ENCODE measurements around the gene FAM184A. TPM values are rescaled to one million over a fixed set of nuclear protein-coding genes. Genes with fewer than 3 reads are reported as not detected.

FAM184A gene
- total and polyA plus RNA-seq, 2 of the 13 experiments (the other 11 are each of a cell fraction or from before 2014, with no cell fraction given): 7.0 to 18.0 TPM

DNA sequence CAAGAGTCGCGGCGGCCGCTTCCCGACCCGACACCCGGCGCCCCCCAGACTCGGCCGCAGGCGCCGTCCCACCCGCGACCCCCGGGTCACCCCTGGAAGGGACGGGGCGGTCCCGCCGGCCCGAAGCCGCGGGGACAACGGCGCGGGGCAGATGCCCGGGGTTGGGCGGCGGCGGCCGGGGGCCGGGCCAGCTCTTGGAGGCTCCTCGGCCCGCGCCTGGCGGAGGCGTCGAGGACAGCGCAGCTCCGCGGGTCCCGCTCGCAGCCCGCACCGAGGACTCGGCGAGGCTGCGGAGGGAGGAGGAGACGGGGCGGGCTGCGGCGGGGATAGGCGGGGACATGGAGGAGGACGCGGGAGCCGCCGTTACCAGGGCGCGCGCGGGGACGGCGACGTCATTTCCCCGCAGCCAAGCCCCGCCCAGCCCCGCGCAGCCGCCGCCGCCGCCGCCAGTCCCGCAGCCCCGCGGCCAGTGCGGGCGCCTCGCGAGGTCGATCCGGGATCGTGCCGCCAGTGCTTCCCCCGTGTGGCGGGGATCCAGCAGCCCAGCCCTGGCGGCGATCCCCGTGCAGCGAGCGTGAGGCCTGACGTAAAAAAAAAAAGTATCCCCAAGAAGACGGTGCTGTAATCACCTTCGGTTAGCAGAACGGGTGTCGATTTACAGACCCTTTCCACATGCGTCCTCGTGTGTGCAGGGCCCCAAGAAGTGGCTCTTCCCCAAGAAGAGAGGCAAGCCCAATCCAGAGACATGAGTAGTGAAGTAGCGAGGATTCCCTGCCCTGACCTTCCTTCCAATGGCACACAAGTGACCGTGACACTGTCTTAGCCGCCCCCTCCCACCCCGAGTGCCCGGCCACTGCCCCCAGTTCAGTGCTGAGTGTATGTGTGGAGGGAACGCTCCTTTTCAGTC, at the start of gene FAM184A (continued):
- TF ChIP-seq, protein P1, sequence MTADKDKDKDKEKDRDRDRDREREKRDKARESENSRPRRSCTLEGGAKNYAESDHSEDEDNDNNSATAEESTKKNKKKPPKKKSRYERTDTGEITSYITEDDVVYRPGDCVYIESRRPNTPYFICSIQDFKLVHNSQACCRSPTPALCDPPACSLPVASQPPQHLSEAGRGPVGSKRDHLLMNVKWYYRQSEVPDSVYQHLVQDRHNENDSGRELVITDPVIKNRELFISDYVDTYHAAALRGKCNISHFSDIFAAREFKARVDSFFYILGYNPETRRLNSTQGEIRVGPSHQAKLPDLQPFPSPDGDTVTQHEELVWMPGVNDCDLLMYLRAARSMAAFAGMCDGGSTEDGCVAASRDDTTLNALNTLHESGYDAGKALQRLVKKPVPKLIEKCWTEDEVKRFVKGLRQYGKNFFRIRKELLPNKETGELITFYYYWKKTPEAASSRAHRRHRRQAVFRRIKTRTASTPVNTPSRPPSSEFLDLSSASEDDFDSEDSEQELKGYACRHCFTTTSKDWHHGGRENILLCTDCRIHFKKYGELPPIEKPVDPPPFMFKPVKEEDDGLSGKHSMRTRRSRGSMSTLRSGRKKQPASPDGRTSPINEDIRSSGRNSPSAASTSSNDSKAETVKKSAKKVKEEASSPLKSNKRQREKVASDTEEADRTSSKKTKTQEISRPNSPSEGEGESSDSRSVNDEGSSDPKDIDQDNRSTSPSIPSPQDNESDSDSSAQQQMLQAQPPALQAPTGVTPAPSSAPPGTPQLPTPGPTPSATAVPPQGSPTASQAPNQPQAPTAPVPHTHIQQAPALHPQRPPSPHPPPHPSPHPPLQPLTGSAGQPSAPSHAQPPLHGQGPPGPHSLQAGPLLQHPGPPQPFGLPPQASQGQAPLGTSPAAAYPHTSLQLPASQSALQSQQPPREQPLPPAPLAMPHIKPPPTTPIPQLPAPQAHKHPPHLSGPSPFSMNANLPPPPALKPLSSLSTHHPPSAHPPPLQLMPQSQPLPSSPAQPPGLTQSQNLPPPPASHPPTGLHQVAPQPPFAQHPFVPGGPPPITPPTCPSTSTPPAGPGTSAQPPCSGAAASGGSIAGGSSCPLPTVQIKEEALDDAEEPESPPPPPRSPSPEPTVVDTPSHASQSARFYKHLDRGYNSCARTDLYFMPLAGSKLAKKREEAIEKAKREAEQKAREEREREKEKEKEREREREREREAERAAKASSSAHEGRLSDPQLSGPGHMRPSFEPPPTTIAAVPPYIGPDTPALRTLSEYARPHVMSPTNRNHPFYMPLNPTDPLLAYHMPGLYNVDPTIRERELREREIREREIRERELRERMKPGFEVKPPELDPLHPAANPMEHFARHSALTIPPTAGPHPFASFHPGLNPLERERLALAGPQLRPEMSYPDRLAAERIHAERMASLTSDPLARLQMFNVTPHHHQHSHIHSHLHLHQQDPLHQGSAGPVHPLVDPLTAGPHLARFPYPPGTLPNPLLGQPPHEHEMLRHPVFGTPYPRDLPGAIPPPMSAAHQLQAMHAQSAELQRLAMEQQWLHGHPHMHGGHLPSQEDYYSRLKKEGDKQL (CRISPR knock-in tag; IDR thresholded peaks at IDR 0.05; ENCODE audit: low read depth): no peak; the same call in 1 of the 2 replicates
- TF ChIP-seq MXI1 (IDR thresholded peaks at IDR 0.05; ENCODE audit: borderline replicate concordance, low read depth, low read length) (no peak), ZFP1 (CRISPR knock-in tag; IDR thresholded peaks at IDR 0.05) (no peak), ZNF253 (CRISPR knock-in tag; IDR thresholded peaks at IDR 0.05; ENCODE audit: borderline replicate concordance) (no peak; the same call in 1 of the 2 replicates), ZEB1 (IDR thresholded peaks at IDR 0.05; ENCODE audit: insufficient replicate concordance, low read depth) (no peak), ZNF160 (CRISPR knock-in tag; IDR thresholded peaks at IDR 0.05) (no peak; the same call in 1 of the 2 replicates), ZNF616 (CRISPR knock-in tag; IDR thresholded peaks at IDR 0.05; ENCODE audit: low read depth) (no peak), ZNF776 (CRISPR knock-in tag; IDR thresholded peaks at IDR 0.05) (peak; percentile 60), ZC3H13 (CRISPR knock-in tag; IDR thresholded peaks at IDR 0.05) (0 out of 2 replicates have a peak, but pooled peaks have one; percentile 24), NFRKB (IDR thresholded peaks at IDR 0.05) (no peak), HNRNPH1 (optimal IDR thresholded peaks at IDR 0.05; ENCODE audit: low read depth, low read length) (no peak), ZNF816 (CRISPR knock-in tag; IDR thresholded peaks at IDR 0.05; ENCODE audit: borderline replicate concordance) (peak; percentile 75; the same call in 1 of the 2 replicates), SMARCC2 (IDR thresholded peaks at IDR 0.05) (no peak), CBFB (CRISPR knock-in tag; IDR thresholded peaks at IDR 0.05) (no peak; the same call in 1 of the 2 replicates), HMG20B (CRISPR knock-in tag; conservative IDR thresholded peaks at IDR 0.05) (no peak)
- TF ChIP-seq, protein P2, sequence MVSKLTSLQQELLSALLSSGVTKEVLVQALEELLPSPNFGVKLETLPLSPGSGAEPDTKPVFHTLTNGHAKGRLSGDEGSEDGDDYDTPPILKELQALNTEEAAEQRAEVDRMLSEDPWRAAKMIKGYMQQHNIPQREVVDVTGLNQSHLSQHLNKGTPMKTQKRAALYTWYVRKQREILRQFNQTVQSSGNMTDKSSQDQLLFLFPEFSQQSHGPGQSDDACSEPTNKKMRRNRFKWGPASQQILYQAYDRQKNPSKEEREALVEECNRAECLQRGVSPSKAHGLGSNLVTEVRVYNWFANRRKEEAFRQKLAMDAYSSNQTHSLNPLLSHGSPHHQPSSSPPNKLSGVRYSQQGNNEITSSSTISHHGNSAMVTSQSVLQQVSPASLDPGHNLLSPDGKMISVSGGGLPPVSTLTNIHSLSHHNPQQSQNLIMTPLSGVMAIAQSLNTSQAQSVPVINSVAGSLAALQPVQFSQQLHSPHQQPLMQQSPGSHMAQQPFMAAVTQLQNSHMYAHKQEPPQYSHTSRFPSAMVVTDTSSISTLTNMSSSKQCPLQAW (CRISPR knock-in tag; IDR thresholded peaks at IDR 0.05): no peak
- TF ChIP-seq, protein P3, sequence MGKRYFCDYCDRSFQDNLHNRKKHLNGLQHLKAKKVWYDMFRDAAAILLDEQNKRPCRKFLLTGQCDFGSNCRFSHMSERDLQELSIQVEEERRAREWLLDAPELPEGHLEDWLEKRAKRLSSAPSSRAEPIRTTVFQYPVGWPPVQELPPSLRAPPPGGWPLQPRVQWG (CRISPR knock-in tag; IDR thresholded peaks at IDR 0.05; ENCODE audit: borderline replicate concordance, low read depth): no peak
- TF ChIP-seq, protein P4, sequence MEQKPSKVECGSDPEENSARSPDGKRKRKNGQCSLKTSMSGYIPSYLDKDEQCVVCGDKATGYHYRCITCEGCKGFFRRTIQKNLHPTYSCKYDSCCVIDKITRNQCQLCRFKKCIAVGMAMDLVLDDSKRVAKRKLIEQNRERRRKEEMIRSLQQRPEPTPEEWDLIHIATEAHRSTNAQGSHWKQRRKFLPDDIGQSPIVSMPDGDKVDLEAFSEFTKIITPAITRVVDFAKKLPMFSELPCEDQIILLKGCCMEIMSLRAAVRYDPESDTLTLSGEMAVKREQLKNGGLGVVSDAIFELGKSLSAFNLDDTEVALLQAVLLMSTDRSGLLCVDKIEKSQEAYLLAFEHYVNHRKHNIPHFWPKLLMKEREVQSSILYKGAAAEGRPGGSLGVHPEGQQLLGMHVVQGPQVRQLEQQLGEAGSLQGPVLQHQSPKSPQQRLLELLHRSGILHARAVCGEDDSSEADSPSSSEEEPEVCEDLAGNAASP (CRISPR knock-in tag; IDR thresholded peaks at IDR 0.05; ENCODE audit: borderline replicate concordance): no peak
- TF ChIP-seq, protein P5, sequence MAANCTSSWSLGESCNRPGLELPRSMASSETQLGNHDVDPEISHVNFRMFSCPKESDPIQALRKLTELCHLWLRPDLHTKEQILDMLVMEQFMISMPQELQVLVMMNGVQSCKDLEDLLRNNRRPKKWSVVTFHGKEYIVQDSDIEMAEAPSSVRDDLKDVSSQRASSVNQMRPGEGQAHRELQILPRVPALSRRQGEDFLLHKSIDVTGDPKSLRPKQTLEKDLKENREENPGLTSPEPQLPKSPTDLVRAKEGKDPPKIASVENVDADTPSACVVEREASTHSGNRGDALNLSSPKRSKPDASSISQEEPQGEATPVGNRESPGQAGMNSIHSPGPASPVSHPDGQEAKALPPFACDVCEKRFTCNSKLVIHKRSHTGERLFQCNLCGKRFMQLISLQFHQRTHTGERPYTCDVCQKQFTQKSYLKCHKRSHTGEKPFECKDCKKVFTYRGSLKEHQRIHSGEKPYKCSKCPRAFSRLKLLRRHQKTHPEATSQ (CRISPR knock-in tag; IDR thresholded peaks at IDR 0.05; ENCODE audit: borderline replicate concordance): no peak
